WTC11 (cell line): ENCODE results near the gene EHF. TPM values are rescaled to one million over a fixed set of nuclear protein-coding genes. Genes with fewer than 3 reads are reported as not detected.
A peak's percentile ranks its signal among the peaks of the same experiment; 100 is the strongest.

Source experiments
- ATAC-seq: fragments of 200-7000 bp; cut with Tn5 transposase; 2 replicates; pipeline ENCODE4 v1.10.0; 2021; ENCODE audit warnings: mild to moderate bottlenecking, moderate library complexity
- CTCF ChIA-PET: fragments of 300-600 bp; sonication (Branson Sonifier 250); formaldehyde crosslinking; loops from one replicate; lab custom pipeline; 2021; ENCODE audit warnings: antibody characterized with exemption; lab: Charles Lee
- POLR2A ChIA-PET: fragments of 350-600 bp; sonication (Branson Sonifier 250); formaldehyde crosslinking; loops from one replicate; lab custom pipeline; 2021; ENCODE audit warnings: antibody characterized with exemption; lab: Charles Lee
- DNase-seq: peaks from one replicate; pipeline ENCODE4 v3.0.0; 2021; ENCODE audit warnings: low spot score
- H3K27ac Mint-ChIP-seq: 2 replicates; pipeline ENCODE4 v1.8.0; 2021; ENCODE audit warnings: mixed read lengths
- H3K27me3 Mint-ChIP-seq: 2 replicates; pipeline ENCODE4 v1.8.0; 2021; ENCODE audit warnings: low read depth, mild to moderate bottlenecking, moderate library complexity, mixed read lengths
- H3K36me3 Mint-ChIP-seq: 2 replicates; pipeline ENCODE4 v1.8.0; 2021; ENCODE audit warnings: mixed read lengths
- H3K4me1 Mint-ChIP-seq: 2 replicates; pipeline ENCODE4 v1.8.0; 2022; ENCODE audit warnings: mixed read lengths
- H3K4me3 Mint-ChIP-seq: 2 replicates; pipeline ENCODE4 v1.8.0; 2021; ENCODE audit warnings: mild to moderate bottlenecking, moderate library complexity, mixed read lengths
- H3K9me3 Mint-ChIP-seq: 2 replicates; pipeline ENCODE4 v1.8.0; 2021; ENCODE audit warnings: mixed read lengths
- EMX1 ChIP-seq: fragments of 250-450 bp; sonication (Bioruptor Pico); IDR thresholded peaks from 2 replicates; pipeline ENCODE4 v1.8.0; 2021; ENCODE audit warnings: mild to moderate bottlenecking
- GABPB1 ChIP-seq: sonication (generic); formaldehyde crosslinking; IDR thresholded peaks from 2 replicates; pipeline ENCODE4 v1.8.1; 2023; ENCODE audit warnings: mild to moderate bottlenecking, missing genetic modification reagents
- JAZF1 ChIP-seq: fragments of 250-450 bp; sonication (Bioruptor Pico); IDR thresholded peaks from 2 replicates; pipeline ENCODE4 v1.9.0; 2021; ENCODE audit warnings: moderate library complexity, mild to moderate bottlenecking, inconsistent platforms
- KAT7 ChIP-seq: sonication (generic); formaldehyde crosslinking; IDR thresholded peaks from 2 replicates; pipeline ENCODE4 v1.8.1; 2023; ENCODE audit warnings: missing genetic modification reagents, mild to moderate bottlenecking, borderline replicate concordance
- RELA ChIP-seq: sonication (generic); formaldehyde crosslinking; IDR thresholded peaks from 2 replicates; pipeline ENCODE4 v1.8.1; 2022; ENCODE audit warnings: missing genetic modification reagents, mild to moderate bottlenecking, borderline replicate concordance
- SMAD4 ChIP-seq: sonication (generic); formaldehyde crosslinking; IDR thresholded peaks from 2 replicates; pipeline ENCODE4 v1.8.0; 2022; ENCODE audit warnings: mild to moderate bottlenecking, missing genetic modification reagents
- SP1 ChIP-seq: sonication (generic); formaldehyde crosslinking; conservative IDR thresholded peaks from 2 replicates; pipeline ENCODE4 v1.8.1; 2022; ENCODE audit warnings: missing genetic modification reagents
- TEAD1 ChIP-seq: sonication (generic); formaldehyde crosslinking; IDR thresholded peaks from 2 replicates; pipeline ENCODE4 v1.8.0; 2022; ENCODE audit warnings: mild to moderate bottlenecking, missing genetic modification reagents
- TP53 ChIP-seq: sonication (generic); formaldehyde crosslinking; IDR thresholded peaks from 2 replicates; pipeline ENCODE4 v1.8.1; 2023; ENCODE audit warnings: mild to moderate bottlenecking, missing genetic modification reagents
- ZNF263 ChIP-seq: sonication (generic); formaldehyde crosslinking; IDR thresholded peaks from 2 replicates; pipeline ENCODE4 v1.8.1; 2022; ENCODE audit warnings: low read depth, mild to moderate bottlenecking, moderate library complexity, missing genetic modification reagents
- ZNF317 ChIP-seq: sonication (generic); formaldehyde crosslinking; IDR thresholded peaks from 2 replicates; pipeline ENCODE4 v1.8.1; 2023; ENCODE audit warnings: low read depth, mild to moderate bottlenecking, moderate library complexity, missing genetic modification reagents, borderline replicate concordance
- total RNA-seq: library from RNA; stranded (reverse); gene quantifications from 3 replicates; pipeline ENCODE4 v1.2.3, GENCODE V29; 2021
- TF ChIP-seq, protein P1 (sequence below): sonication (generic); formaldehyde crosslinking; IDR thresholded peaks from 2 replicates; pipeline ENCODE4 v1.8.1; 2023; ENCODE audit warnings: mild to moderate bottlenecking, missing genetic modification reagents
- TF ChIP-seq, protein P2 (sequence below): sonication (generic); formaldehyde crosslinking; IDR thresholded peaks from 2 replicates; pipeline ENCODE4 v1.8.1; 2022; ENCODE audit warnings: missing genetic modification reagents, borderline replicate concordance
- TF ChIP-seq, protein P3 (sequence below): sonication (generic); formaldehyde crosslinking; IDR thresholded peaks from 2 replicates; pipeline ENCODE4 v1.8.1; 2022; ENCODE audit warnings: mild to moderate bottlenecking, moderate library complexity, missing genetic modification reagents
- TF ChIP-seq, protein P4 (sequence below): sonication (generic); formaldehyde crosslinking; IDR thresholded peaks from 2 replicates; pipeline ENCODE4 v1.8.0; 2022; ENCODE audit warnings: missing genetic modification reagents
- TF ChIP-seq, protein P5 (sequence below): fragments of 250-450 bp; sonication (Bioruptor Pico); IDR thresholded peaks from 2 replicates; pipeline ENCODE4 v1.9.0; 2021; ENCODE audit warnings: moderate library complexity, mild to moderate bottlenecking, inconsistent platforms, borderline replicate concordance
- TF ChIP-seq, protein P6 (sequence below): sonication (generic); formaldehyde crosslinking; conservative IDR thresholded peaks from 2 replicates; pipeline ENCODE4 v1.8.1; 2022; ENCODE audit warnings: mild to moderate bottlenecking, missing genetic modification reagents
- TF ChIP-seq, protein P7 (sequence below): fragments of 250-450 bp; sonication (Bioruptor Pico); IDR thresholded peaks from 2 replicates; pipeline ENCODE4 v2.1.2; 2022; ENCODE audit warnings: mild to moderate bottlenecking, moderate library complexity
- TF ChIP-seq, protein P8 (sequence below): sonication (generic); formaldehyde crosslinking; IDR thresholded peaks from 2 replicates; pipeline ENCODE4 v1.8.0; 2023; ENCODE audit warnings: missing genetic modification reagents, mild to moderate bottlenecking, borderline replicate concordance

Gene EHF
- total RNA-seq, 1 experiment from 2014 or later: 0.46 TPM

DNA sequence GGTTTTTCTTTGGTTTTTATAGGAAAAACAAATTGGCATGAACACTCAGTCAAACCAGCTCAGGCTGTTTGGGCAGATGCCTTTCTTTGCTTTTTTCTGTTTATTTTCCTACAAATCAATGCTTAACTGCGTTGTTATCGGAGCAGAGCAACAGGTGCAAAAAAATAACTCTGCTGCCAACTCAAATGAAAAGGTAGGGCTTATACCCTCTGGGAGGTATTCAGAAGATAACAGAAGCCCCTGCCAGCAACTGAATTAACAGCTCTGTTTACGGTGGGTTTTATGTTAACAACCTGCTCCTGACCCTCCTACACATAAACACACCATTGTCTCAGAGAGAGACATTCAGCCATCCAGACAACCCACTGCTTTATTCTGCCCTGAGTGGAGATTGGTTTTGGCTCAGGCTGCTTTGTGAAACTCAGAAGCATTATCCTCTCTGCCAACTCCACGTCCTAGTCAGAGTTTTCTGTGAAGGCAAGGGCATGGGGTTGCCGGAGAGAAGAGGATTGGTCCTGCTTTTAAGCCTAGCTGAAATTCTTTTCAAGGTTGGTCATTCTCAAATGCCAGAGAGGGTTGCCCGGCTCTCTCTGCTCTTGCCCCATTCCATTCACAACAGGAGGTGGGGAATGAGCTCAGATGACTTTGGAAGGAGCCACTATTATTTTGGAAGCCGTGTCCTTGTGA lies 11.4 kb downstream of the EHF start:
- Mint-ChIP-seq H3K4me3 (no peak overlapping the region), H3K27ac (no peak overlapping the region), H3K27me3 (no peaks in the 10 kb centered on the region), H3K4me1 (peaks cover 14% of the 10 kb centered on the region), H3K36me3 (no peaks in the 10 kb centered on the region), H3K9me3 (no peaks in the 10 kb centered on the region)
- TF ChIP-seq, protein P1, sequence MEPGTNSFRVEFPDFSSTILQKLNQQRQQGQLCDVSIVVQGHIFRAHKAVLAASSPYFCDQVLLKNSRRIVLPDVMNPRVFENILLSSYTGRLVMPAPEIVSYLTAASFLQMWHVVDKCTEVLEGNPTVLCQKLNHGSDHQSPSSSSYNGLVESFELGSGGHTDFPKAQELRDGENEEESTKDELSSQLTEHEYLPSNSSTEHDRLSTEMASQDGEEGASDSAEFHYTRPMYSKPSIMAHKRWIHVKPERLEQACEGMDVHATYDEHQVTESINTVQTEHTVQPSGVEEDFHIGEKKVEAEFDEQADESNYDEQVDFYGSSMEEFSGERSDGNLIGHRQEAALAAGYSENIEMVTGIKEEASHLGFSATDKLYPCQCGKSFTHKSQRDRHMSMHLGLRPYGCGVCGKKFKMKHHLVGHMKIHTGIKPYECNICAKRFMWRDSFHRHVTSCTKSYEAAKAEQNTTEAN (CRISPR knock-in tag): no peak
- TF ChIP-seq TEAD1 (no peak), RELA (CRISPR knock-in tag) (no peak), SMAD4 (CRISPR knock-in tag) (no peak), SP1 (no peak), KAT7 (no peak), ZNF317 (CRISPR knock-in tag) (no peak), EMX1 (CRISPR knock-in tag) (no peak), ZNF263 (no peak)
- TF ChIP-seq, protein P2, sequence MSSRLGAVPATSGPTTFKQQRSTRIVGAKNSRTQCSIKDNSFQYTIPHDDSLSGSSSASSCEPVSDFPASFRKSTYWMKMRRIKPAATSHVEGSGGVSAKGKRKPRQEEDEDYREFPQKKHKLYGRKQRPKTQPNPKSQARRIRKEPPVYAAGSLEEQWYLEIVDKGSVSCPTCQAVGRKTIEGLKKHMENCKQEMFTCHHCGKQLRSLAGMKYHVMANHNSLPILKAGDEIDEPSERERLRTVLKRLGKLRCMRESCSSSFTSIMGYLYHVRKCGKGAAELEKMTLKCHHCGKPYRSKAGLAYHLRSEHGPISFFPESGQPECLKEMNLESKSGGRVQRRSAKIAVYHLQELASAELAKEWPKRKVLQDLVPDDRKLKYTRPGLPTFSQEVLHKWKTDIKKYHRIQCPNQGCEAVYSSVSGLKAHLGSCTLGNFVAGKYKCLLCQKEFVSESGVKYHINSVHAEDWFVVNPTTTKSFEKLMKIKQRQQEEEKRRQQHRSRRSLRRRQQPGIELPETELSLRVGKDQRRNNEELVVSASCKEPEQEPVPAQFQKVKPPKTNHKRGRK (CRISPR knock-in tag): no peak
- TF ChIP-seq, protein P3, sequence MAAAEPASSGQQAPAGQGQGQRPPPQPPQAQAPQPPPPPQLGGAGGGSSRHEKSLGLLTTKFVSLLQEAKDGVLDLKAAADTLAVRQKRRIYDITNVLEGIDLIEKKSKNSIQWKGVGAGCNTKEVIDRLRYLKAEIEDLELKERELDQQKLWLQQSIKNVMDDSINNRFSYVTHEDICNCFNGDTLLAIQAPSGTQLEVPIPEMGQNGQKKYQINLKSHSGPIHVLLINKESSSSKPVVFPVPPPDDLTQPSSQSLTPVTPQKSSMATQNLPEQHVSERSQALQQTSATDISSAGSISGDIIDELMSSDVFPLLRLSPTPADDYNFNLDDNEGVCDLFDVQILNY (CRISPR knock-in tag): no peak
- TF ChIP-seq, protein P4, sequence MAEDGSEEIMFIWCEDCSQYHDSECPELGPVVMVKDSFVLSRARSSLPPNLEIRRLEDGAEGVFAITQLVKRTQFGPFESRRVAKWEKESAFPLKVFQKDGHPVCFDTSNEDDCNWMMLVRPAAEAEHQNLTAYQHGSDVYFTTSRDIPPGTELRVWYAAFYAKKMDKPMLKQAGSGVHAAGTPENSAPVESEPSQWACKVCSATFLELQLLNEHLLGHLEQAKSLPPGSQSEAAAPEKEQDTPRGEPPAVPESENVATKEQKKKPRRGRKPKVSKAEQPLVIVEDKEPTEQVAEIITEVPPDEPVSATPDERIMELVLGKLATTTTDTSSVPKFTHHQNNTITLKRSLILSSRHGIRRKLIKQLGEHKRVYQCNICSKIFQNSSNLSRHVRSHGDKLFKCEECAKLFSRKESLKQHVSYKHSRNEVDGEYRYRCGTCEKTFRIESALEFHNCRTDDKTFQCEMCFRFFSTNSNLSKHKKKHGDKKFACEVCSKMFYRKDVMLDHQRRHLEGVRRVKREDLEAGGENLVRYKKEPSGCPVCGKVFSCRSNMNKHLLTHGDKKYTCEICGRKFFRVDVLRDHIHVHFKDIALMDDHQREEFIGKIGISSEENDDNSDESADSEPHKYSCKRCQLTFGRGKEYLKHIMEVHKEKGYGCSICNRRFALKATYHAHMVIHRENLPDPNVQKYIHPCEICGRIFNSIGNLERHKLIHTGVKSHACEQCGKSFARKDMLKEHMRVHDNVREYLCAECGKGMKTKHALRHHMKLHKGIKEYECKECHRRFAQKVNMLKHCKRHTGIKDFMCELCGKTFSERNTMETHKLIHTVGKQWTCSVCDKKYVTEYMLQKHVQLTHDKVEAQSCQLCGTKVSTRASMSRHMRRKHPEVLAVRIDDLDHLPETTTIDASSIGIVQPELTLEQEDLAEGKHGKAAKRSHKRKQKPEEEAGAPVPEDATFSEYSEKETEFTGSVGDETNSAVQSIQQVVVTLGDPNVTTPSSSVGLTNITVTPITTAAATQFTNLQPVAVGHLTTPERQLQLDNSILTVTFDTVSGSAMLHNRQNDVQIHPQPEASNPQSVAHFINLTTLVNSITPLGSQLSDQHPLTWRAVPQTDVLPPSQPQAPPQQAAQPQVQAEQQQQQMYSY (CRISPR knock-in tag): no peak
- TF ChIP-seq, protein P5, sequence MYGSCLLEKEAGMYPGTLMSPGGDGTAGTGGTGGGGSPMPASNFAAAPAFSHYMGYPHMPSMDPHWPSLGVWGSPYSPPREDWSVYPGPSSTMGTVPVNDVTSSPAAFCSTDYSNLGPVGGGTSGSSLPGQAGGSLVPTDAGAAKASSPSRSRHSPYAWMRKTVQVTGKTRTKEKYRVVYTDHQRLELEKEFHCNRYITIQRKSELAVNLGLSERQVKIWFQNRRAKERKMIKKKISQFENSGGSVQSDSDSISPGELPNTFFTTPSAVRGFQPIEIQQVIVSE (CRISPR knock-in tag): no peak
- TF ChIP-seq, protein P6, sequence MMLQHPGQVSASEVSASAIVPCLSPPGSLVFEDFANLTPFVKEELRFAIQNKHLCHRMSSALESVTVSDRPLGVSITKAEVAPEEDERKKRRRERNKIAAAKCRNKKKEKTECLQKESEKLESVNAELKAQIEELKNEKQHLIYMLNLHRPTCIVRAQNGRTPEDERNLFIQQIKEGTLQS (CRISPR knock-in tag): no peak
- TF ChIP-seq, protein P7, sequence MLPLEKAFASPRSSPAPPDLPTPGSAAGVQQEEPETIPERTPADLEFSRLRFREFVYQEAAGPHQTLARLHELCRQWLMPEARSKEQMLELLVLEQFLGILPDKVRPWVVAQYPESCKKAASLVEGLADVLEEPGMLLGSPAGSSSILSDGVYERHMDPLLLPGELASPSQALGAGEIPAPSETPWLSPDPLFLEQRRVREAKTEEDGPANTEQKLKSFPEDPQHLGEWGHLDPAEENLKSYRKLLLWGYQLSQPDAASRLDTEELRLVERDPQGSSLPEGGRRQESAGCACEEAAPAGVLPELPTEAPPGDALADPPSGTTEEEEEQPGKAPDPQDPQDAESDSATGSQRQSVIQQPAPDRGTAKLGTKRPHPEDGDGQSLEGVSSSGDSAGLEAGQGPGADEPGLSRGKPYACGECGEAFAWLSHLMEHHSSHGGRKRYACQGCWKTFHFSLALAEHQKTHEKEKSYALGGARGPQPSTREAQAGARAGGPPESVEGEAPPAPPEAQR (CRISPR knock-in tag): no peak
- ATAC-seq: peak; percentile 47
- DNase-seq: no peak
- CTCF ChIA-PET: interaction anchor here (0.7 kb wide), 1 partner anchor 120 kb away, joined by 3 read pairs; no protein-coding TSS in a partner anchor
- POLR2A ChIA-PET: no interaction called here

DNA sequence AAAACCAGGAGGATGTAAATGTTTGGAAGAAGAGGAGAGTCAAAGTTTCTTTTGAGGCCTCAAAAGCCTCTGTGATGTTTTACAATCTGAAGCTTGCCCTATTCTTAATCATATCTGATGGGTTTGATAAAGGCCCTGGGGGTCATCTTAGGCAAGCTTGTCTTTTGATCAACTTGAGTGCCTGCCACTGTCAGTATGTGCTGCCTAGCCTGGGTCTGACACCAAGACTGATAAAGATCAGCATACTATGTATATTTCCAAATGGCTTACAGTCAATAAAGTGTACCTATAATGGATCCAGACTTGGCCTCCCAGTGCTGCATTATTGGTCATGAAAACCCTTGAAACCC lies 12.7 kb downstream of the EHF start:
- POLR2A ChIA-PET: no interaction called here
- no peak for DNase-seq
- Mint-ChIP-seq H3K27ac (no peak overlapping the region), H3K27me3 (no peaks in the 10 kb centered on the region), H3K36me3 (no peaks in the 10 kb centered on the region), H3K4me3 (no peak overlapping the region), H3K9me3 (no peaks in the 10 kb centered on the region), H3K4me1 (peaks cover 14% of the 10 kb centered on the region)
- CTCF ChIA-PET: no interaction called here
- no peak for ATAC-seq
- TF ChIP-seq TP53 (no peak), GABPB1 (no peak), JAZF1 (no peak)
- TF ChIP-seq, protein P8, sequence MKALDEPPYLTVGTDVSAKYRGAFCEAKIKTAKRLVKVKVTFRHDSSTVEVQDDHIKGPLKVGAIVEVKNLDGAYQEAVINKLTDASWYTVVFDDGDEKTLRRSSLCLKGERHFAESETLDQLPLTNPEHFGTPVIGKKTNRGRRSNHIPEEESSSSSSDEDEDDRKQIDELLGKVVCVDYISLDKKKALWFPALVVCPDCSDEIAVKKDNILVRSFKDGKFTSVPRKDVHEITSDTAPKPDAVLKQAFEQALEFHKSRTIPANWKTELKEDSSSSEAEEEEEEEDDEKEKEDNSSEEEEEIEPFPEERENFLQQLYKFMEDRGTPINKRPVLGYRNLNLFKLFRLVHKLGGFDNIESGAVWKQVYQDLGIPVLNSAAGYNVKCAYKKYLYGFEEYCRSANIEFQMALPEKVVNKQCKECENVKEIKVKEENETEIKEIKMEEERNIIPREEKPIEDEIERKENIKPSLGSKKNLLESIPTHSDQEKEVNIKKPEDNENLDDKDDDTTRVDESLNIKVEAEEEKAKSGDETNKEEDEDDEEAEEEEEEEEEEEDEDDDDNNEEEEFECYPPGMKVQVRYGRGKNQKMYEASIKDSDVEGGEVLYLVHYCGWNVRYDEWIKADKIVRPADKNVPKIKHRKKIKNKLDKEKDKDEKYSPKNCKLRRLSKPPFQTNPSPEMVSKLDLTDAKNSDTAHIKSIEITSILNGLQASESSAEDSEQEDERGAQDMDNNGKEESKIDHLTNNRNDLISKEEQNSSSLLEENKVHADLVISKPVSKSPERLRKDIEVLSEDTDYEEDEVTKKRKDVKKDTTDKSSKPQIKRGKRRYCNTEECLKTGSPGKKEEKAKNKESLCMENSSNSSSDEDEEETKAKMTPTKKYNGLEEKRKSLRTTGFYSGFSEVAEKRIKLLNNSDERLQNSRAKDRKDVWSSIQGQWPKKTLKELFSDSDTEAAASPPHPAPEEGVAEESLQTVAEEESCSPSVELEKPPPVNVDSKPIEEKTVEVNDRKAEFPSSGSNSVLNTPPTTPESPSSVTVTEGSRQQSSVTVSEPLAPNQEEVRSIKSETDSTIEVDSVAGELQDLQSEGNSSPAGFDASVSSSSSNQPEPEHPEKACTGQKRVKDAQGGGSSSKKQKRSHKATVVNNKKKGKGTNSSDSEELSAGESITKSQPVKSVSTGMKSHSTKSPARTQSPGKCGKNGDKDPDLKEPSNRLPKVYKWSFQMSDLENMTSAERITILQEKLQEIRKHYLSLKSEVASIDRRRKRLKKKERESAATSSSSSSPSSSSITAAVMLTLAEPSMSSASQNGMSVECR (CRISPR knock-in tag): no peak
